Activated CD4-positive, alpha-beta T cell treated with anti-CD3 and anti-CD28 coated beads, Interleukin-2, amount 50 U/mL, for 4 hours (primary cell): ENCODE data around the gene RCC2.
"Not testable (repeated sequence)": the region's sequence is repeated elsewhere in the genome, so short reads cannot be mapped to it uniquely, and the experiment has no call there.

ENCODE experiments used
- DNase-seq, 2 experiments: peaks; one replicate each; pipeline ENCODE4 v3.0.0-alpha.2; 2020

RCC2 gene

GRCh38 chr1:17439250-17440073 is at the start of gene RCC2:
TSS of gene RCC2 (minus strand) at chr1:17439677. CDS start at chr1:17438514, 1,163 bp downstream.
- DNase-seq: peak; percentile 57 to 65

GRCh38 chr1:17486242-17486641 is 46.8 kb upstream of the RCC2 start:
- DNase-seq: no peak

GRCh38 chr1:17485281-17485680 is 45.8 kb upstream of the RCC2 start:
- peak; percentile 3 to 6 for DNase-seq

GRCh38 chr1:17481981-17482380 is 42.5 kb upstream of the RCC2 start:
- DNase-seq: not testable (repeated sequence)

- DNase-seq: no peak
These were observed 41.4 kb upstream of the RCC2 start for GRCh38 chr1:17480846-17481245.

- no peak for DNase-seq
These were observed 36.3 kb upstream of the RCC2 start for GRCh38 chr1:17475752-17476151.

- DNase-seq: not testable (repeated sequence)
These were observed 35.5 kb upstream of the RCC2 start for GRCh38 chr1:17474836-17475555.

GRCh38 chr1:17472814-17473213 is 33.3 kb upstream of the RCC2 start:
- no peak for DNase-seq

- no peak for DNase-seq
These were observed 31.9 kb upstream of the RCC2 start for GRCh38 chr1:17471393-17471792.

GRCh38 chr1:17470021-17470799 is 30.7 kb upstream of the RCC2 start:
- no peak for DNase-seq

- DNase-seq: not testable (repeated sequence)
These were observed 29.1 kb upstream of the RCC2 start for GRCh38 chr1:17468357-17469265.

GRCh38 chr1:17466359-17466758 is 26.9 kb upstream of the RCC2 start:
- no peak for DNase-seq

- DNase-seq: no peak
These were observed 25.8 kb upstream of the RCC2 start for GRCh38 chr1:17465228-17465627.

- DNase-seq: no peak
These were observed 24.5 kb upstream of the RCC2 start for GRCh38 chr1:17463991-17464390.

GRCh38 chr1:17462669-17463068 is 23.2 kb upstream of the RCC2 start:
- no peak for DNase-seq

- DNase-seq: no peak
These were observed 20.7 kb upstream of the RCC2 start for GRCh38 chr1:17460219-17460618.

- DNase-seq: no peak
These were observed 19.3 kb upstream of the RCC2 start for GRCh38 chr1:17458794-17459193.

GRCh38 chr1:17452686-17453085 is 13.2 kb upstream of the RCC2 start:
- no peak for DNase-seq

- DNase-seq: not testable (repeated sequence)
These were observed 12.7 kb upstream of the RCC2 start for GRCh38 chr1:17452203-17452602.

- DNase-seq: no peak
These were observed 12.3 kb upstream of the RCC2 start for GRCh38 chr1:17451731-17452130.

GRCh38 chr1:17447501-17447992 is 8.1 kb upstream of the RCC2 start:
- no peak for DNase-seq

GRCh38 chr1:17442841-17443240 is 3.4 kb upstream of the RCC2 start:
- DNase-seq: no peak
